HL-60 (cell line): ENCODE results near the gene CHL1.

Experiments used
- CTCF ChIP-seq: IDR thresholded peaks from one replicate; pipeline ENCODE4 v1.5.1; 2011; ENCODE audit warnings: low read length, control low read depth, inconsistent platforms; ENCODE audit not compliant: insufficient read depth
- POLR2AphosphoS5 ChIP-seq: IDR thresholded peaks from 2 replicates; pipeline ENCODE4 v1.6.1; 2012; ENCODE audit warnings: low read depth

- TF ChIP-seq POLR2AphosphoS5 (no peak), CTCF (no peak)
Observed at GRCh38 chr3:159974-160373, 36.6 kb upstream of the CHL1 start.
